NOMO-1 treated with DMSO at 0.1 percent for 48 hours (cell line): Measurements from ENCODE around the gene PPEF2.

Source experiments
- DNase-seq: peaks from one replicate; lab custom pipeline; 2025; ENCODE audit not compliant: unreplicated experiment; lab: John Stamatoyannopoulos, UW

PPEF2 gene

GRCh38 chr4:75898536-75898935, 3.7 kb downstream of the PPEF2 start:
- DNase-seq = no peak

GRCh38 chr4:75895744-75896314, 6.4 kb downstream of the PPEF2 start:
- peak; percentile 7 for DNase-seq

GRCh38 chr4:75892508-75892907, 9.7 kb downstream of the PPEF2 start:
- no peak for DNase-seq

- no peak for DNase-seq
Measured at GRCh38 chr4:75891611-75892010, 10.6 kb downstream of the PPEF2 start.

- DNase-seq = no peak
Measured at GRCh38 chr4:75889537-75890199, 12.6 kb downstream of the PPEF2 start.

- no peak for DNase-seq
Measured at GRCh38 chr4:75886104-75886503, 16.1 kb downstream of the PPEF2 start.

- no peak for DNase-seq
Measured at GRCh38 chr4:75881476-75881875, 20.8 kb downstream of the PPEF2 start.

- no peak for DNase-seq
Measured at GRCh38 chr4:75880278-75880677, 22.0 kb downstream of the PPEF2 start.

GRCh38 chr4:75878246-75878756, 24.0 kb downstream of the PPEF2 start:
- no peak for DNase-seq

GRCh38 chr4:75876218-75876617, 26.0 kb downstream of the PPEF2 start:
- DNase-seq = no peak

- DNase-seq = no peak
Measured at GRCh38 chr4:75869100-75869499, 33.2 kb downstream of the PPEF2 start.

- DNase-seq = no peak
Measured at GRCh38 chr4:75867130-75867529, 35.1 kb downstream of the PPEF2 start.

GRCh38 chr4:75860606-75861005, 41.6 kb downstream of the PPEF2 start:
- no peak for DNase-seq

- DNase-seq = no peak
Measured at GRCh38 chr4:75858721-75859120, 43.5 kb downstream of the PPEF2 start.

GRCh38 chr4:75849461-75849860, 52.8 kb downstream of the PPEF2 start:
- DNase-seq = peak; percentile 79

- DNase-seq = no peak
Measured at GRCh38 chr4:75848891-75849290, 53.4 kb downstream of the PPEF2 start.

GRCh38 chr4:75848171-75848760, 54.0 kb downstream of the PPEF2 start:
- peak; percentile 75 for DNase-seq

- no peak for DNase-seq
Measured at GRCh38 chr4:75845992-75846391, 56.3 kb downstream of the PPEF2 start.

- DNase-seq = no peak
Measured at GRCh38 chr4:75844151-75844662, 58.0 kb downstream of the PPEF2 start.

- DNase-seq = no peak
Measured at GRCh38 chr4:75843596-75843995, 58.7 kb downstream of the PPEF2 start.

GRCh38 chr4:75841641-75842520, 60.4 kb downstream of the PPEF2 start:
- DNase-seq = peak; percentile 37
